Measurements from ENCODE around the gene ATG16L1.
"Not testable (repeated sequence)": the region's sequence is repeated elsewhere in the genome, so short reads cannot be mapped to it uniquely, and the experiment has no call there.

ATG16L1 gene

GRCh38 chr2:233325814-233326213 lies 74.3 kb downstream of the ATG16L1 start:
- Histone ChIP-seq H3K27ac (no peak overlapping the region), H3K4me3 (no peak overlapping the region), H3K36me3 (ENCODE audit: insufficient read depth, low read length) (no peaks in the 10 kb centered on the region), H3K9me3 (ENCODE audit: low read depth, low read length) (no peaks in the 10 kb centered on the region), H3K9ac (ENCODE audit: insufficient read length) (no peak overlapping the region)
- TF ChIP-seq EZH2 (IDR thresholded peaks at IDR 0.05): no peak
- no peak for TF ChIP-seq FOXP2 (optimal IDR thresholded peaks at IDR 0.05; ENCODE audit: control extremely low read depth, extremely low read length, insufficient read depth)
- TF ChIP-seq POLR2AphosphoS5 (IDR thresholded peaks at IDR 0.05; ENCODE audit: borderline replicate concordance, low read depth, low read length): no peak
- DNase-seq (ENCODE audit: low read depth, low spot score): no peak

- Histone ChIP-seq H3K9ac (ENCODE audit: insufficient read length) (no peak overlapping the region), H3K4me3 (no peak overlapping the region), H3K36me3 (ENCODE audit: insufficient read depth, low read length) (no peaks in the 10 kb centered on the region), H3K9me3 (ENCODE audit: low read depth, low read length) (no peaks in the 10 kb centered on the region), H3K27ac (no peak overlapping the region)
- TF ChIP-seq EZH2 (IDR thresholded peaks at IDR 0.05): no peak
- TF ChIP-seq POLR2AphosphoS5 (IDR thresholded peaks at IDR 0.05; ENCODE audit: borderline replicate concordance, low read depth, low read length): no peak
- TF ChIP-seq FOXP2 (optimal IDR thresholded peaks at IDR 0.05; ENCODE audit: control extremely low read depth, extremely low read length, insufficient read depth): no peak
- no peak for DNase-seq (ENCODE audit: low read depth, low spot score)
Measured at GRCh38 chr2:233326500-233326899, 75.0 kb downstream of the ATG16L1 start.

- Histone ChIP-seq H3K4me3 (no peak overlapping the region), H3K27ac (peak overlapping the region; percentile 99), H3K36me3 (ENCODE audit: insufficient read depth, low read length) (no peaks in the 10 kb centered on the region), H3K9me3 (ENCODE audit: low read depth, low read length) (no peaks in the 10 kb centered on the region), H3K9ac (ENCODE audit: insufficient read length) (peak overlapping the region; percentile 60)
- no peak for DNase-seq (ENCODE audit: low read depth, low spot score)
- TF ChIP-seq FOXP2 (optimal IDR thresholded peaks at IDR 0.05; ENCODE audit: control extremely low read depth, extremely low read length, insufficient read depth) (no peak), POLR2AphosphoS5 (IDR thresholded peaks at IDR 0.05; ENCODE audit: borderline replicate concordance, low read depth, low read length) (no peak), EZH2 (IDR thresholded peaks at IDR 0.05) (no peak)
Measured at GRCh38 chr2:233328922-233329321, 77.4 kb downstream of the ATG16L1 start.

GRCh38 chr2:233329489-233330135 lies 78.1 kb downstream of the ATG16L1 start:
- TF ChIP-seq EZH2 (IDR thresholded peaks at IDR 0.05) (no peak), POLR2AphosphoS5 (IDR thresholded peaks at IDR 0.05; ENCODE audit: borderline replicate concordance, low read depth, low read length) (peak; percentile 47; the same call in 1 of the 2 replicates), FOXP2 (optimal IDR thresholded peaks at IDR 0.05; ENCODE audit: control extremely low read depth, extremely low read length, insufficient read depth) (no peak)
- no peaks in the 10 kb centered on the region for H3K9me3 ChIP-seq (ENCODE audit: low read depth, low read length)
- peak overlapping the region; percentile 55 for H3K4me3 ChIP-seq
- H3K9ac ChIP-seq (ENCODE audit: insufficient read length): peak overlapping the region; percentile 60
- H3K36me3 ChIP-seq (ENCODE audit: insufficient read depth, low read length): no peaks in the 10 kb centered on the region
- peak overlapping the region; percentile 99 for H3K27ac ChIP-seq
- peak; percentile 88 for DNase-seq (ENCODE audit: low read depth, low spot score)

GRCh38 chr2:233331536-233331935 lies 80.1 kb downstream of the ATG16L1 start:
- Histone ChIP-seq H3K36me3 (ENCODE audit: insufficient read depth, low read length) (no peaks in the 10 kb centered on the region), H3K4me3 (no peak overlapping the region), H3K27ac (peak overlapping the region; percentile 95), H3K9me3 (ENCODE audit: low read depth, low read length) (no peaks in the 10 kb centered on the region), H3K9ac (ENCODE audit: insufficient read length) (peak overlapping the region; percentile 14)
- no peak for DNase-seq (ENCODE audit: low read depth, low spot score)
- no peak for TF ChIP-seq EZH2 (IDR thresholded peaks at IDR 0.05)
- no peak for TF ChIP-seq FOXP2 (optimal IDR thresholded peaks at IDR 0.05; ENCODE audit: control extremely low read depth, extremely low read length, insufficient read depth)
- TF ChIP-seq POLR2AphosphoS5 (IDR thresholded peaks at IDR 0.05; ENCODE audit: borderline replicate concordance, low read depth, low read length): no peak

- Histone ChIP-seq H3K4me3 (no peak overlapping the region), H3K9me3 (ENCODE audit: low read depth, low read length) (no peaks in the 10 kb centered on the region), H3K36me3 (ENCODE audit: insufficient read depth, low read length) (no peaks in the 10 kb centered on the region), H3K27ac (peak overlapping the region; percentile 95), H3K9ac (ENCODE audit: insufficient read length) (peak overlapping the region; percentile 14)
- TF ChIP-seq POLR2AphosphoS5 (IDR thresholded peaks at IDR 0.05; ENCODE audit: borderline replicate concordance, low read depth, low read length) (no peak), EZH2 (IDR thresholded peaks at IDR 0.05) (no peak), FOXP2 (optimal IDR thresholded peaks at IDR 0.05; ENCODE audit: control extremely low read depth, extremely low read length, insufficient read depth) (no peak)
- DNase-seq (ENCODE audit: low read depth, low spot score): no peak
Measured at GRCh38 chr2:233332125-233332524, 80.7 kb downstream of the ATG16L1 start.

- no peak overlapping the region for H3K4me3 ChIP-seq
- no peaks in the 10 kb centered on the region for H3K36me3 ChIP-seq (ENCODE audit: insufficient read depth, low read length)
- no peak for DNase-seq (ENCODE audit: low read depth, low spot score)
- H3K9ac ChIP-seq (ENCODE audit: insufficient read length): no peak overlapping the region
- TF ChIP-seq EZH2 (IDR thresholded peaks at IDR 0.05): no peak
- TF ChIP-seq FOXP2 (optimal IDR thresholded peaks at IDR 0.05; ENCODE audit: control extremely low read depth, extremely low read length, insufficient read depth): no peak
- no peak for TF ChIP-seq POLR2AphosphoS5 (IDR thresholded peaks at IDR 0.05; ENCODE audit: borderline replicate concordance, low read depth, low read length)
- no peak overlapping the region for H3K27ac ChIP-seq
- H3K9me3 ChIP-seq (ENCODE audit: low read depth, low read length): no peaks in the 10 kb centered on the region
Measured at GRCh38 chr2:233334915-233335314, 83.4 kb downstream of the ATG16L1 start.

- H3K27ac ChIP-seq; DNase-seq (ENCODE audit: low read depth, low spot score); H3K9ac ChIP-seq (ENCODE audit: insufficient read length); H3K4me3 ChIP-seq; H3K9me3 ChIP-seq (ENCODE audit: low read depth, low read length); H3K36me3 ChIP-seq (ENCODE audit: insufficient read depth, low read length): not testable (repeated sequence)
Measured at GRCh38 chr2:233336091-233336490, 84.6 kb downstream of the ATG16L1 start.

- no peak overlapping the region for H3K27ac ChIP-seq
- DNase-seq (ENCODE audit: low read depth, low spot score): no peak
- no peaks in the 10 kb centered on the region for H3K9me3 ChIP-seq (ENCODE audit: low read depth, low read length)
- no peaks in the 10 kb centered on the region for H3K36me3 ChIP-seq (ENCODE audit: insufficient read depth, low read length)
- no peak for TF ChIP-seq POLR2AphosphoS5 (IDR thresholded peaks at IDR 0.05; ENCODE audit: borderline replicate concordance, low read depth, low read length)
- no peak for TF ChIP-seq EZH2 (IDR thresholded peaks at IDR 0.05)
- no peak for TF ChIP-seq FOXP2 (optimal IDR thresholded peaks at IDR 0.05; ENCODE audit: control extremely low read depth, extremely low read length, insufficient read depth)
- no peak overlapping the region for H3K9ac ChIP-seq (ENCODE audit: insufficient read length)
- no peak overlapping the region for H3K4me3 ChIP-seq
Measured at GRCh38 chr2:233336541-233336940, 85.1 kb downstream of the ATG16L1 start.

Data from SK-N-MC (cell line).